HEK293 (cell line): ENCODE data around the gene SYCE1.

Experiments used
- CTCF ChIA-PET: fragments of 350-600 bp; formaldehyde crosslinking; extraction: SDS; loops from one replicate; lab custom pipeline; 2021; ENCODE audit warnings: antibody characterized with exemption; lab: Yijun Ruan, JAX
- POLR2A ChIA-PET: fragments of 300-600 bp; formaldehyde crosslinking; extraction: SDS; loops from one replicate; lab custom pipeline; 2020; ENCODE audit warnings: antibody characterized with exemption, inconsistent platforms; lab: Yijun Ruan, JAX
- H3K27ac ChIP-seq: fragments of 200-500 bp; sonication (Bioruptor generic); 2 replicates; pipeline ENCODE4 v1.5.1; 2014; ENCODE audit warnings: low read depth, low read length, control low read depth, inconsistent platforms; ENCODE audit errors: extremely low read depth
- H3K36me3 ChIP-seq, 2 experiments: fragments of 200-500 bp in 1 of 2; sonication (Bioruptor generic) in 1 of 2; 1 replicate in 1 of 2; 2 replicates in 1 of 2; pipeline ENCODE4 v1.5.1; 2014 to 2017; ENCODE audit warnings: inconsistent platforms in 2 of 2, low read length in 2 of 2; ENCODE audit not compliant: control insufficient read depth in 2 of 2, insufficient read depth in 1 of 2
- H3K4me1 ChIP-seq: fragments of 200-500 bp; sonication (Bioruptor generic); 2 replicates; pipeline ENCODE4 v1.5.1; 2014; ENCODE audit warnings: mild to moderate bottlenecking, low read length, inconsistent platforms; ENCODE audit not compliant: control insufficient read depth, insufficient read depth
- H3K4me3 ChIP-seq: 2 replicates; pipeline ENCODE4 v1.5.1; 2011; ENCODE audit warnings: low read depth, mild to moderate bottlenecking, control low read depth, low read length, moderate library complexity
- H3K9me3 ChIP-seq: fragments of 200-500 bp; sonication (Bioruptor generic); 2 replicates; pipeline ENCODE4 v1.5.1; 2014; ENCODE audit warnings: low read depth, low read length, inconsistent platforms; ENCODE audit not compliant: control insufficient read depth, insufficient read depth
- FEZF1 ChIP-seq: fragments of 450-650 bp; formaldehyde crosslinking; IDR thresholded peaks from 2 replicates; pipeline ENCODE4 v1.5.1; 2016; ENCODE audit warnings: missing biosample characterization, missing genetic modification characterization
- GLIS1 ChIP-seq: fragments of 450-650 bp; formaldehyde crosslinking; IDR thresholded peaks from 2 replicates; pipeline ENCODE4 v1.5.1; 2016; ENCODE audit warnings: missing biosample characterization, missing genetic modification characterization
- HOXC10 ChIP-seq: sonication (generic); formaldehyde crosslinking; IDR thresholded peaks from 2 replicates; pipeline ENCODE4 v1.8.1; 2023; ENCODE audit warnings: mild to moderate bottlenecking, missing genetic modification reagents
- KLF1 ChIP-seq: fragments of 450-650 bp; formaldehyde crosslinking; IDR thresholded peaks from 2 replicates; pipeline ENCODE4 v1.5.1; 2016; ENCODE audit warnings: missing biosample characterization, missing genetic modification characterization
- KLF17 ChIP-seq: fragments of 450-650 bp; formaldehyde crosslinking; IDR thresholded peaks from 2 replicates; pipeline ENCODE4 v1.5.1; 2016; ENCODE audit warnings: missing biosample characterization, missing genetic modification characterization
- PRDM10 ChIP-seq: fragments of 450-650 bp; formaldehyde crosslinking; IDR thresholded peaks from 2 replicates; pipeline ENCODE4 v1.5.1; 2016; ENCODE audit warnings: missing biosample characterization, missing genetic modification characterization
- PRDM2 ChIP-seq: fragments of 450-650 bp; formaldehyde crosslinking; IDR thresholded peaks from 2 replicates; pipeline ENCODE4 v1.5.1; 2016; ENCODE audit warnings: missing biosample characterization, missing genetic modification characterization, borderline replicate concordance
- RBAK ChIP-seq: fragments of 450-650 bp; formaldehyde crosslinking; IDR thresholded peaks from 2 replicates; pipeline ENCODE4 v1.5.1; 2016; ENCODE audit warnings: missing biosample characterization, missing genetic modification characterization
- SP3 ChIP-seq: fragments of 450-650 bp; formaldehyde crosslinking; IDR thresholded peaks from 2 replicates; pipeline ENCODE4 v1.5.1; 2016; ENCODE audit warnings: missing biosample characterization, missing genetic modification characterization
- ZBTB17 ChIP-seq: fragments of 450-650 bp; formaldehyde crosslinking; IDR thresholded peaks from 2 replicates; pipeline ENCODE4 v1.5.1; 2016; ENCODE audit warnings: missing biosample characterization, missing genetic modification characterization
- ZBTB26 ChIP-seq: fragments of 450-650 bp; formaldehyde crosslinking; optimal IDR thresholded peaks from 2 replicates; pipeline ENCODE3; 2016; ENCODE audit warnings: missing biosample characterization, mild to moderate bottlenecking, missing genetic modification characterization
- ZNF311 ChIP-seq: fragments of 450-650 bp; formaldehyde crosslinking; IDR thresholded peaks from 2 replicates; pipeline ENCODE4 v1.5.1; 2017; ENCODE audit warnings: missing biosample characterization, missing genetic modification characterization, borderline replicate concordance
- ZNF362 ChIP-seq: fragments of 450-650 bp; formaldehyde crosslinking; IDR thresholded peaks from 2 replicates; pipeline ENCODE4 v1.5.1; 2016; ENCODE audit warnings: missing biosample characterization, missing genetic modification characterization
- ZNF580 ChIP-seq: fragments of 450-650 bp; formaldehyde crosslinking; IDR thresholded peaks from 2 replicates; pipeline ENCODE4 v1.5.1; 2016; ENCODE audit warnings: missing biosample characterization, missing genetic modification characterization
- ZNF776 ChIP-seq: fragments of 450-650 bp; formaldehyde crosslinking; IDR thresholded peaks from 2 replicates; pipeline ENCODE4 v1.5.0; 2017; ENCODE audit warnings: missing biosample characterization, missing genetic modification characterization, borderline replicate concordance
- ZNF837 ChIP-seq: fragments of 450-650 bp; formaldehyde crosslinking; IDR thresholded peaks from 2 replicates; pipeline ENCODE4 v1.5.1; 2016; ENCODE audit warnings: missing biosample characterization, missing genetic modification characterization

SYCE1 gene

GRCh38 chr10:133559216-133559615 is 6.2 kb downstream of the SYCE1 start (continued):
- TF ChIP-seq HOXC10 (CRISPR knock-in tag) (no peak), ZNF311 (tag by site-specific recombination) (no peak), ZNF362 (tag by site-specific recombination) (no peak), ZNF776 (tag by site-specific recombination) (no peak)
- TF ChIP-seq, all 188 proteins: peak for 0

- Histone ChIP-seq H3K4me1 (no peaks in the 10 kb centered on the region), H3K36me3 (no peaks in the 10 kb centered on the region), H3K4me3 (no peak overlapping the region), H3K27ac (no peak overlapping the region), H3K9me3 (no peaks in the 10 kb centered on the region)
- POLR2A ChIA-PET, result no interaction called here
- CTCF ChIA-PET, result interaction anchor here (0.8 to 1.0 kb wide), 3 partner anchors 9 to 119 kb away, joined by 3 to 4 read pairs (median 3); no protein-coding TSS in a partner anchor
- TF ChIP-seq KLF1 (no peak), PRDM10 (tag by site-specific recombination) (no peak), FEZF1 (no peak), ZBTB26 (tag by site-specific recombination) (no peak), ZBTB17 (tag by site-specific recombination) (peak; percentile 60; the same call in 1 of the 2 replicates)
Measured at GRCh38 chr10:133557381-133557780, 8.0 kb downstream of the SYCE1 start.

- TF ChIP-seq GLIS1 (tag by site-specific recombination) (peak; percentile 75), KLF17 (tag by site-specific recombination) (no peak)
- H3K4me3 ChIP-seq, result no peak overlapping the region
- H3K36me3 ChIP-seq, result no peaks in the 10 kb centered on the region
- no peaks in the 10 kb centered on the region for H3K9me3 ChIP-seq
- no peaks in the 10 kb centered on the region for H3K4me1 ChIP-seq
- ChIA-PET CTCF (interaction anchor here (0.7 kb wide), 1 partner anchor 294 kb away, joined by 3 read pairs; no protein-coding TSS in a partner anchor), POLR2A (no interaction called here)
- no peak overlapping the region for H3K27ac ChIP-seq
Measured at GRCh38 chr10:133555521-133555920, 9.9 kb downstream of the SYCE1 start.

- no peaks in the 10 kb centered on the region for H3K9me3 ChIP-seq
- TF ChIP-seq ZNF580 (no peak), ZNF837 (tag by site-specific recombination) (no peak), SP3 (tag by site-specific recombination) (no peak), RBAK (tag by site-specific recombination) (no peak), PRDM2 (tag by site-specific recombination) (no peak), FEZF1 (no peak)
Measured at GRCh38 chr10:133554600-133554999, 10.8 kb downstream of the SYCE1 start.

More at GRCh38 chr10:133554600-133554999, 10.8 kb downstream of the SYCE1 start:
- H3K4me3 ChIP-seq, result no peak overlapping the region
- H3K27ac ChIP-seq, result no peak overlapping the region
- POLR2A ChIA-PET, result no interaction called here
- CTCF ChIA-PET, result interaction anchor here (0.5 to 0.7 kb wide), 2 partner anchors 293 to 910 kb away, joined by 3 read pairs; no protein-coding TSS in a partner anchor
- H3K36me3 ChIP-seq, result no peaks in the 10 kb centered on the region
- H3K4me1 ChIP-seq, result no peaks in the 10 kb centered on the region
